C4-2B (cell line): ENCODE measurements around the gene PPP2R5B.

Source experiments
- H3K27ac ChIP-seq: fragments of 450-650 bp; 2 replicates; pipeline ENCODE4 v1.5.1; 2017
- CTCF ChIP-seq: fragments of 450-650 bp; conservative IDR thresholded peaks from 2 replicates; pipeline ENCODE4 v1.5.1; 2017; ENCODE audit warnings: mild to moderate bottlenecking
- ZFX ChIP-seq: fragments of 450-650 bp; IDR thresholded peaks from 2 replicates; pipeline ENCODE4 v1.6.1; 2017

The PPP2R5B gene

GRCh38 chr11:64951529-64951928 is 27.0 kb downstream of the PPP2R5B start:
- TF ChIP-seq CTCF (no peak), ZFX (no peak)
- no peak overlapping the region for H3K27ac ChIP-seq

- TF ChIP-seq CTCF (no peak), ZFX (no peak)
- H3K27ac ChIP-seq = no peak overlapping the region
Observed at GRCh38 chr11:64954201-64954600, 29.7 kb downstream of the PPP2R5B start.

- no peak for TF ChIP-seq CTCF
- no peak for TF ChIP-seq ZFX
- no peak overlapping the region for H3K27ac ChIP-seq
Observed at GRCh38 chr11:64959498-64959897, 35.0 kb downstream of the PPP2R5B start.

- no peak for TF ChIP-seq CTCF
- no peak for TF ChIP-seq ZFX
- no peak overlapping the region for H3K27ac ChIP-seq
Observed at GRCh38 chr11:64960719-64961118, 36.2 kb downstream of the PPP2R5B start.

GRCh38 chr11:64963072-64963631 is 38.7 kb downstream of the PPP2R5B start:
- no peak overlapping the region for H3K27ac ChIP-seq
- TF ChIP-seq ZFX = no peak
- TF ChIP-seq CTCF = no peak

- H3K27ac ChIP-seq = no peak overlapping the region
- no peak for TF ChIP-seq CTCF
Observed at GRCh38 chr11:64967375-64967774, 42.9 kb downstream of the PPP2R5B start.

- H3K27ac ChIP-seq = no peak overlapping the region
- TF ChIP-seq CTCF (no peak), ZFX (no peak)
Observed at GRCh38 chr11:64969209-64969608, 44.7 kb downstream of the PPP2R5B start.
